HG03442 (cell line): ENCODE data around the gene PSMC3IP.
A peak's percentile ranks its signal among the peaks of the same experiment; 100 is the strongest.

ENCODE experiments used
- ATAC-seq: cut with Tn5 transposase; IDR thresholded peaks from one replicate; pipeline ENCODE4 v1.9.1; 2021; ENCODE audit warnings: mild to moderate bottlenecking, moderate library complexity; ENCODE audit not compliant: unreplicated experiment

The PSMC3IP gene

DNA sequence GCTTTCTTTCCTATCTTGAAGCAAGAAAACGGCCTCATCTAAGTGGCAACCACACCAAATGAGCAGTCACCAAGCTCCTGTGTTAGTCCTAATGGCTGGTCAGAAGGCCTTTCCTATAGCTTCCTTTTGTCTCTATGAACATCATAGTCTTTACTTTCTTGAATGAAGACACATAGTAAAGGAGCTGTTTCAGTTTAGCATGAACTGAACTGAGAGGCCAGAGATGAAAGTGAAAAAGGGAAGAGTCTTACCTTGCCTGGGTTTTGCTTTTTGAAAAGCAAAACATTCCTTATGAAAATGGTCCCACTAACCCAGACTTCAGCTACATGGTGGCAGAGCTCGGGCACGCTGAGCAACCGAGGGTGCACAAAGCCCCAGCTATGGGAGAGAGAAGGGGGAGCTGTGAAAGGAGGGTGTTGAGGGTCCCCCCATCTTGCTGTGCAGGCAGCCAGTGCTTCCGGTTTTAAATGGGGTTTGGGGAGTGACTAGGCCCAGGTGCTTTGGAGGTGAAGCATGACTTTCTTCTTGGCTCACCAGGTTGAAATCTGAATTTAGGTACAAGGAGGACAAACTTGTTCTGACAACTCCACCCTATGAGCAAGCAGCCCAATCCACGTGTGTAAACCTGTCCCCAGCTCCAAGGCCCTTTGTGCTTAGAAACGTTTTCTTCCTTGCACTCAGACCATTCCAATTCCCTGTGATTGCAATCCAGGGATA, 9.1 kb upstream of the PSMC3IP start:
- ATAC-seq = no peak

DNA sequence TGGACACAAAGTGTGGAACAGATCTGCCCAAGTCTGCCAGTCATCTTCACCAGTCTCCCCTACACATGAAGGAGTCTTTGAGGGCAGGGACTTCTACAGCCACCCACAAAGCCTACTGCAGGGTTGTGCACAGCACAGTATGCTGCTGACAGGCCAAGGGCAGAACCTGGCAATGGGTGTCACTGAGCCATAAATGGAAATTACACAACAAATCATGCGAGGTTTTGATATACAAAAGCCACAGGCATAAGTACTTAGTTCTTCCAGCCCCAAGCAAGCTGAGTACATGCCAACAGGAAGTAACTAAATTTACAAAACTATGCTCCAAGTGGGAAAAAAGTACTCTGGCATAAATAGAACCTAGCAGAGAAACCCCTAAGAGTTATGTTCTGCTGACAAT, 7.8 kb upstream of the PSMC3IP start:
- no peak for ATAC-seq

DNA sequence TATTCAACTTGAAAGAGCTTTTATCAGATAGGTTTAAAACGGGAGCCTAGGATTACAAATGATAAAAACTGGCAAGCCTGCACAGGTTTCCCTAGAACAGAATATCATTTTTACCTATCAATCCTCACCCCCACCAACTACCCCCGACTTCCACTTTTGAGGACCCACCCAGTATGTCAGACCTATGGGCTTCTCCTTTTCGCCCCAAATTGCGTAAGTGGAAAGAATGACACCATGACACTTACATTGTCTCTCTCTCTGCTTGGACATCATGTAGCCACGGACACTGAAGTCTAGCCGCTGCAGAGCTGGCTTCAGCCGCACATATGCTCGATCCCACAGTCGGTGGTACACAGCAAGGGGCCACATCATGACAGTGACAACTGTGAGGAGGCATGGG, 7.4 kb upstream of the PSMC3IP start:
- ATAC-seq = no peak

DNA sequence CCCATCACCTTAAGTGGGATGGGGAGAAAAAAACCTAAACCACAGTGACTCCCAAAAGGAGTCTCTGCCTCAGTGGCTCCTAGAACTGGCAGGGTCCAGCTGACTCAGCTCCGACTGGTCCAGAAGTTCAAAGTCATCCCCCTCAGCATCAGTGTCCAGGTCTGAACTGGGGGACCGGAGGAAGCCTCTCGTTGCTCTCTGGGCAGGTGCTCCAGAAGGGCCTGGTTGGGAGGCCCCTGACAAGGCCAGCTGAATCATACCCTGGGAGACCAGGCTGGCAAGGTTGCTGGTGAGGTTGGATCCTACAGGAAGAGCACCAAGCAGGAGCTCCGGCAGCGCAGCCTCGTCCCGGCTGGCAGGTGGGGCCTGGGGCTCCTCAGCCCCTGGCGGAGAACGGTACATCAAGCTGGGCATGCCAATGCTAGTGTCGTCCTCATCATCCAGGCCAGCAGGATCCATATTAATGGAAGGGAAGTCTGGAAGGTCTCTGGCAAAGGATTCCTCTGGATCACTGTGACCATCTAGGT, 4.3 kb upstream of the PSMC3IP start:
- ATAC-seq = no peak

DNA sequence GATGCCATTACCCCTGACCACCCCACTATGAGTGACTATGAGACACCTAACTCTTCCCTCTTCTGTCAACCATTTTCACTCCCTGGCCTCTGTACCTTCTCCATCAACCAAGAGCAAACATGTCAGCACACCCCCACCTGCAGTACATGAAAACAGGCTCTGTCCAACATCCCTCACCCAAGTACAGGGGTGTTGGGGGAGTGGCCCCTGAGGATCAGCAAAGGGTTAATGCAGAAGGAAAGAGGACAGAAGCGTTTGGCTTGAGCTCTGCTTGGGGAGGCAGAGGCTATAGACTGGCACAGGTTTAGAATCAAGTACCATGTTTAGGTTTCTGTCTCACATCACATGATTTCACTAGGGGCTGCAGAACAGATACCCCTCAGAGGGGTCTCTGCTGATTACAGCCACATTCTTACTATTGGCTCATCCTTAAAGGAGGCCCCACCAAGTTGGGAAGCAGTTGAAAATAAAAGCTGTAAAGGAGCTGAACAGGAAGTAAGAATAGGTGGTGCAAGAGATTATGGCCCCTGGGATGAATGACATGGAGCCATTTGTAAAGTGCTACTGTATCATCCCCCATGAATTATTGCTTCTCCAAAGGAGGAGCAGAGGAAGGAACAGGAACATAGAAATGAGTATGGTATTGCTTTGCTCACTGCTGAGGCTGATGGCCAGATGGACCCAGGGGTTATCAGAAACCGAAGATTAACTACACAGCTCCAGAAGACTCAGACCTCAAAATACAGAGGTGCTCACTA, 2.4 kb upstream of the PSMC3IP start:
- ATAC-seq = no peak

DNA sequence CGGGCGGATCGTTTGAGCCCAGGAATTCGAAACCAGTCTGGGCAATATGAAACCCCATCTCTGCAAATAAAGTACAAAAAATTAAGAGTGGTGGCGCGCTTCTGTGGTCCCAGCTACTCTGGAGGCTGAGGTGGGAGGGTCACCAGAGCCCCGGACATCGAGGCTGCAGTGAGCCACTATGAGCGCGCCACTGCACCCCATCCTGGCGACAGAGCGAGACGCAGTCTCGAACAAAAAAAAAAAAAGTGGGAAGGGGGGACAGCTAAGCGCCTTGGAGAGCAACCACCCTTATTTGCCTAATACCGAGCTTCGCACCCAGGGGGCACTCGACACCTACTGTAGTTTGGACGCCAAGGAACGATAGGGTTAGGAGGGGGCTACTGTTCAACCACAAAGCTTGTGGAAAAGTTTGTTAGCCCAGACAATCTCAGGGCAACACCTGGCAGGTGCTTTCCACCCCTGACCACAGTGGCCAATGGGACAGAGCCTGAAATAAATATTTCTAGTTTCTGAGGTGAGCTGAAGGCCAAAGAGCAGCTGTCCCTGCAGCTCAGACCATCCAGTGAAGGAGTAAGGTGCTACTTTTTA, 847 bp upstream of the PSMC3IP start:
- ATAC-seq = peak; percentile 49

DNA sequence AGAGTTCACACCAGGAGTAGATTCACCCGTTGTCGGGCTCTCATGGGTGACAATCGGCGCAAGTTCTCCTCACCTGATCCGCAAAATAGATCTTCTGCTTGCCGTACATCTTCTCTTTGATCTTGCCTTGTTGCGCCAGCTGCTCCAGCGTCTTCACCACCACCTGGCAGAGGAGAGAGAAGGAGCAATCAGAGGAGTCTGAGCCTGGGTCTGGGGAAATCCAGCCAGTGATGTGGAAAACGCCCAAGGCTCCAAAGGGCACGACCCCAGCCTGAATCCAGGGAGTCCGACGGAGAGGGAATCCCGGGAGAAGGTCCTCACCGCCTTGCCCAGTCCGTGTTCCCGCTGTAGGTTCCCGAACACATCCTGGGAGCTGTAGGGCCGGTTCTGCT, 393 bp downstream of the PSMC3IP start:
- ATAC-seq = no peak

DNA sequence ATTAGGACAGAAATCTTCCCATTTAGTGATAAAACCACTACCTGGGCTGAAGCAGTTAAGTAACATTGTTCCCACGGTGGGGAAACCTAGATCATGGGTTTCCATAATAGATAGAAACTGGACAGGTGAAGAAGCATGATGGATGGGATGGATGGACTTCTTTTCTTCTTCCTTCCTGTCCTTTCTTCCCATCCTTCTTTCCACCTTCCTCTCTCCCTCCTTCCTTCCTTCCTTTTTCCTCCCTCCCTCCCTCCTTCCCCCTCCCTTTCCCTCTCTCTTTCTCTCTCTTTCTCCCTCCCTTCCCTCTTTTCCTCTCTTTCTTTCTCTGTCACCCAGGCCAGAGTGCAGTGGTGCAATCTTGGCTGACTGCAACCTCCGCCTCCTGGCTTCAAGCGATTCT, 3.1 kb downstream of the PSMC3IP start:
- no peak for ATAC-seq

DNA sequence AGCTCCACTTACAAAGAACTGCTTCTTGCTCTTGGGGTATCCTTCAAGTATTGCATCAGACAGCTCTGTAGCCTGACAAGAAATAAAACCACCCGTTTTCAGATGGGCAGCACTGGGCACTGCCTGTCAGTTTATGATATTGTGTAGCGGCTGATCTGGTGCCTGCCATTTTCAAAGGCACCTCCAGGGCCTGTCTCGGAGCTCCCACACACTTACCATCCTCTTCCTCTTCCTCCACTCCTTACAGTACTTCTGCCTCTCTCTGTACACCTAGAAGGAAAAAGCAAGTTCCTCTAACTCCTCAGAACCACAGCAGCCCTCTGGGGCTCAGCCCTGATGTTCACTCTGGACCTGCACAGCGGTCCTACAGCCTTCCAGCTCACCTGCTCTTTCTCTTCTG, 4.4 kb downstream of the PSMC3IP start:
- ATAC-seq = no peak

DNA sequence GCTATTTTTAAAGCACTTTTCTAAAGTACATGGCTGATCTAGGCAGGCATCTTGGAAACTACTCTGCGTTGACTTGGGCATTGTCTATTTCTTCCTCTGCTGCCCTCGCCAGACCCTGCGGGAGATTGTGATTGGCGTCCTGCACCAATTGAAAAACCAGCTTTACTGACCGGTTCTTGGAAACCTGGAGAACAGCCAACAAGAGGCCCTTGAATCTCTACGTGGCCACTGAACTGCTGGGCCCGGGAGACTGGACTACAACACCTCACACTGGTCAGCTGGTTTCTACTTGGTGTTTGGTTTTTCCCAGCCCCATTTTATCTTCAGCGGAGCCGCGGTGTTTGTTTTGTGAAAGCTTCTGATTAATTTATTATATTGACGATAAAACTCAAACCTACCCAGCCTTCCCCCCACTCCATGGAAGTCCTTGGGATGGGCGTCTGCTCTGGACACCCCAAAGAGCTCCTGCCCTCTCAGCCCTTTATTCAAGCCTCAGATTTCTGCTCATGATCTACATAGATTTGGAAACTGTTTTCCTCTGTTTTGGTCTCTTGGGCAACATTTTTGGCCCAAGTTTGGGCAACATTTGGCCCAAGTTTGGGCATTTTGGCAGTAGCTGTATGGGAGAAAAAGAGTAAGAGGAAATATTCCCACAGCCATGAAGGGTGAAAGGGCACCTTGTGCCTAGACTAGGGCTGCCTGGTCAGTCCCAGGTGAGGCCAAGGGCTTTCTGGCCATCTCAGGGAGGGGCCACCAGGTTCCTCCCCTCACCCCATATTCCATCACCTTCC, 5.9 kb downstream of the PSMC3IP start:
- no peak for ATAC-seq

DNA sequence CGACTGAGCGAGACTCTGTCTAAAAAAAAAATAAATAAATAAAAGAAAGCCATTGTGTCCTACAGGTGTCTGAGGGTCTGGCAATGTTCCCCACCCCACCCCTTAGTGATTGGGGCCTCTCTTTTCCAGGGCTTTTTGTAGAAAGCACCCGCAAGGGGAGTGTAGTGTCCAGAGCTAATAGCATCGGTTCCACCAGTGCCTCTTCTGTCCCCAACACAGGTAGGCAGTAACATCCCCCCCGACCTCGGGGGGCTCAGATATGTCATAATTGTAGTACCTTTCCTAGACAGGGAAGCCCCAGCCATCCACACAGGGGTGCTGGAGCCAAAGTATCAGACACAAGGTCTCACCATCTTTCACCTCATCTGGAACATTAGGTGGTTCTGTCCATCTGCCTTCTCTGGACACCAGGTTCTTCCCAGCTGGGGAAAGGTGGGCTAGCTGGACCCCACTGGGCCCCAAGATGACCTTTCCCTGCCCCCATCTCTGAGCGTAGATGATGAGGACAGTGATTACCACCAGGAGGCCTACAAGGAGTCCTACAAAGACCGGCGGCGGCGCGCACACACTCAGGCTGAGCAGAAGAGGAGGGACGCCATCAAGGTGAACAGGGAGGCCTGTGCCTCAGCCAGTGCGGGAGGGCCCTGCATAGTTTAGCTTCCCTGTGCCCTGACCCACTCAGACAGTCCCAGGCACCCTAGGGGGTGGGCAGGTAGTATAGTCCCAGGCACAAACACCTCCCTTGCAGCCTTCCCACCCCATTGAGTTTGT, 9.0 kb downstream of the PSMC3IP start:
- no peak for ATAC-seq

DNA sequence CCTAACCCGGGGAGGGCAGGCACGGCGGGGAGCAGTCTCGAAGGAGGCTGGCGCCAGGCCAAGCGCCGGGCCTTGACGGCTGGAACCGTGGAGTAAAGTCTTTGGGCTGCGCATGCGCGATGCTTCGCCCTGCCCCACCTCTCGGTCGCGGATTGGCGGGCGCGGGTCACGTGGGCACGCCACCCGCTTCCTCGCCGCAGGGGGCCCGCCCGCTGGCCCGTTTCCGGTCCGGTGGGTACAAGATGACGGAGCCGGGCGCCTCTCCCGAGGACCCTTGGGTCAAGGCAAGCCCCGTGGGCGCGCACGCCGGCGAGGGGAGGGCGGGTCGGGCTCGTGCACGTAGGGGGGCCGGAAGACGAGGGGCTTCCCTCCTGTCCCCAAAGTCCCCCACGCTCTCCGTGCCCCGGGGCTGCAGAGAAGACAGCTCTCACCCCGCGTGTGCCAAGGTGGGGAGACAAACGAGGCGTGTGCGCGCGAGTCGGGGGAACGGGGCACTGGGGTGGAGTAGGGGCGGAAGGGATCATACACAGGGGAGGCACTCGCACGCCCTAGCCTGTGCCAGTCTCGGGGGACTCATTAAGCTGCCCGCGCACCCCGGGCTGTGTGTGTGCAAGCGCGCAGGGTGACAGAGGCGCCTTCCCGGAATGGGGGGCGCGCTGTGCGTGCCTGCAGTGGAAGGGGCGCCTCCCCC, 10.5 kb downstream of the PSMC3IP start, which contains the start of gene MLX:
Gene MLX, plus strand, starts transcription at position 218 of the 691 bp plus-strand sequence. Its CDS starts 25 bp downstream, at position 243.
- ATAC-seq = peak; percentile 54

DNA sequence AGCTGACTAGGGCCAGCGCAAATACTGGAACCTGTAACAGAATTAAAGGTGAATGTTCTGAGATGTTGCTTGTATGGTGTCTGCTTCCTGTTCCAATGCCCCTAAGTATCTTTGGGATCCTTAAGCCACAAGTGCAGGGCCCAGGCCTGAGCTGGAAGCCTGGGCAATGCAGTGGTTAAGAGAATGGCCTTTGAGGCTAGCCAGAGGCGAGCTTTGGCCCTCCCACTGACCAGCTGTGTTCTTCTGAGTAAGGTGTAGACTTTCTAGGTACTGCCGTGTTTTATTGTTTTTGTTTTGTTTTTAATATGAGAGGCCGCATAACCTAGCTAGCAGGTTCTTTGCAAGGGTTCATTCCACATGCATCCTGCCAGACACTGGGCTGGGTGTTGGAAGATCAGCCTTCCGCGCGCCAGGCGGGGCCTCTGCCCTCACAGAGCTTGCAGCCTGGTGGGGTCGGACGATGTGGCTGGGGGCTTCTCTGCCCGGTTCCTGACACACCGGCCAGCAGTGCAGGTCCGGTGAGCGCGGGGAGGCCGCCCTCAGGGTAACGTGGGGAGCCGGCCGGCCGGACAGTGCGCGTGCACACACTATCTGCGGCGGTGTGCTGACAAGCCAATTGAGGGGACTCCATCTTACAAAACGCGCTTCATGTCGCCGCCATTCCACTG, 11.2 kb downstream of the PSMC3IP start:
- ATAC-seq = no peak

DNA sequence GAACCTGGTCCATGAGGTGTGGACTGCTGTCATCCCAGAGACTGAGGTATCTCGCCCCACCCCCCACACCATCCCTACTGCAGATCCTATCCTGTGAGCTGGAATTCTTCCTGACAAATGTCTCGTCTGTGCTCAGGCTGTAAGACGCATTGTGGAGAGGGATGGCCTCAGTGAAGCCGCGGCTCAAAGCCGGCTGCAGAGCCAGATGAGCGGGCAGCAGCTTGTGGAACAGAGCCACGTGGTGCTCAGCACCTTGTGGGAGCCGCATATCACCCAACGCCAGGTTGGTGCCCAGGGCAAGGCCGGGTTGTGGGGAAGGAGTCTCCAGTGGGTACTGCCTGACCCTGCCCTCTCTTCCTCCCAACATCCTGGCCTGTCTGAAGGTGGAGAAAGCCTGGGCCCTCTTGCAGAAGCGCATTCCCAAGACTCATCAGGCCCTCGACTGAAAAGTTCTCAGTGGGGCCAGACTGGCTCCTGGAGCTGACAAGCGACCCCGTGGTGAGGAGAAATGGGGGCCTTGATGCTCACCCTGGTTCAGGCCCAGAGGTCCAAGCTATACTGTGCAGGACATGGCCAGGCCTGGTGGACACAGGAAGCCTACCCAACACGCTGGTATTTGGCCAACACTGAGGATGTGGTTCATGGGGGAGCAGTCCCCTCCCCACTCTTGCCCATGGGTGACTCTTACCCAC, 11.9 kb downstream of the PSMC3IP start:
- ATAC-seq = no peak

DNA sequence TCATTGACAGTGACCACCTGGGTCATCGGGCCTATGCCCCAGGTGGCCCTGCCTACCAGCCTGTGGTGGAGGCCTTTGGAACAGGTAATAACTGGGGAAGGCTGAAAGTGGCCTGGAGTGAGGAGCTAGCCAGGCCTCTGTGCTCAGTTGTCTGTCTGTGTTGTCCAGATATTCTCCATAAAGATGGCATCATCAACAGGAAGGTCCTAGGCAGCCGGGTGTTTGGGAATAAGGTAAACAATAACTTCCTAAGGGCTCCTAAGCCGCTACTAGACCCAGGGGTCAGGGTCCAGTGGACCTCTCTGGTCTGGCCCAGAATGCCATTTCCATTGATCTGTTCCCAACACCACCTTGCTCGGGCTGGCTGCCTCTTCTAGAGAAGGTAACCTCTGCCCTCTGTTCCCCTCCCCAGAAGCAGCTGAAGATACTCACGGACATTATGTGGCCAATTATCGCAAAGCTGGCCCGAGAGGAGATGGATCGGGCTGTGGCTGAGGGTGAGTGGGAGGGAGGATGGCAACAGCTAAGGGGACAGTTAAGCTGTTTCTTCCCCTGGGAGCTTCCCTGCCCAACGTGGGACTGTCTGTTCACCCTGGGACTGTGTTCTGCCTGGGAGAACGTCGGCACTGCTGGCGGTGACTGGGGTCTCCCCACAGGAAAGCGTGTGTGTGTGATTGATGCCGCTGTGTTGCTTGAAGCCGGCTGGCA, 12.6 kb downstream of the PSMC3IP start:
- no peak for ATAC-seq

DNA sequence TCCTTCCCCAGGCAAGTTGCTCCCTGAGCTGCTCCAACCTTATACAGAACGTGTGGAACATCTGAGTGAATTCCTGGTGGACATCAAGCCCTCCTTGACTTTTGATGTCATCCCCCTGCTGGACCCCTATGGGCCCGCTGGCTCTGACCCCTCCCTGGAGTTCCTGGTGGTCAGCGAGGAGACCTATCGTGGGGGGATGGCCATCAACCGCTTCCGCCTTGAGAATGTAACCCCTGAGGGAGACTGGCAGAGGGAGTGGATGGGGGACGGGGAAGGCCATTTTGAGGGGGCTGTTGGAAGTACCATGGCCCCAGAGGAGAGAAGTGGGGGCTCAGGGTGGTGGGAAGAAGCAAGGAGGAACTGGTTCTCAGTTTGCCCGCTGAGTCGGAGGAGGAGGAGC, 13.6 kb downstream of the PSMC3IP start:
- ATAC-seq = no peak

DNA sequence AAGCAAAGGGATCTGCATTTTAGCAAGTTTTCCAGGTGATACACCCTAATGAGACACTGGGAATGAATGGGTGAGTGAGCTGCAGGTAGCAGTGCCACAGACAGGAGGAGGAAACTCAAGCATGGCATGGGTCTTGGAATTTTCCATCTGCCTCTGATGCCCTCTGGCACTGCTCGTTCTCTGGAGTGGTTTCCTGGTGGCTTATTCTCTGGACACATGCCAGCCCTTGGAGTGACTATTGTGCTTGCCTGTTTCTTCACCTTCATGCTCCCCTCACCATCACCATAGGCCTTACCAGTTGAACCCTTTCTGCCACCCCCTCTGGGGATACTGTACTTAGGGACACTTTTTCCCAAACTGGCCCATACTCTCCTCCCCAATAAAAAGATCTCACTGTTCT, 14.0 kb downstream of the PSMC3IP start:
- no peak for ATAC-seq

DNA sequence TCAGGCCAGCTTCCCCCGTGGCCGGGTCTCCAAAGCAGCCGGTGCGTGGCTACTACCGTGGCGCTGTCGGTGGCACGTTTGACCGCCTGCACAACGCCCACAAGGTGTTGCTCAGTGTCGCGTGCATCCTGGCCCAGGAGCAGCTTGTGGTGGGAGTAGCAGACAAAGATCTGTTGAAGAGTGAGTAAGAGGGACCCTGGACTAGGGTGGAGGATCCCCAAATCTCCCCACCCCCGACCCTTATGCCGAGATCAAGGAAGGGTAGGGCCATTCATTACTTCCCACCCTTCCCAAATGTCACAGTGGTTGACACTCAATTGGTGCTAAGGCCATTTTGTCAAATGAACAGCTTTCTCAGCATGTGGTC, 14.4 kb downstream of the PSMC3IP start:
- ATAC-seq = no peak
